Mucosa of descending colon (tissue), 3 donors: ENCODE results near the gene SOX3. TPM values are rescaled to one million over a fixed set of nuclear protein-coding genes. Genes with fewer than 3 reads are reported as not detected.

Experiments
- ATAC-seq: fragments of 200-7000 bp; cut with Tn5 transposase; one replicate; pipeline ENCODE4 v1.9.1; 2020; ENCODE audit warnings: mild to moderate bottlenecking, moderate library complexity
- DNase-seq, 3 donors: peaks; one replicate each; pipeline ENCODE4 v3.0.0-alpha.2; 2020
- H3K36me3 ChIP-seq: fragments of 200-600 bp; one replicate; pipeline ENCODE4 v1.8.0; 2021; ENCODE audit warnings: low read depth, mild to moderate bottlenecking
- H3K4me1 ChIP-seq: fragments of 200-600 bp; one replicate; pipeline ENCODE4 v1.8.0; 2021; ENCODE audit warnings: low read depth, mild to moderate bottlenecking
- H3K4me3 ChIP-seq: fragments of 200-600 bp; one replicate; pipeline ENCODE4 v1.8.0; 2021; ENCODE audit warnings: mild to moderate bottlenecking
- H3K9me3 ChIP-seq: fragments of 200-600 bp; one replicate; pipeline ENCODE4 v1.8.0; 2021; ENCODE audit warnings: mild to moderate bottlenecking
- intact Hi-C, 2 donors: fragments of 100-400 bp; cut with DNase I in 1 of 2; cut with micrococcal nuclease in 1 of 2; formaldehyde crosslinking; loops; one replicate each; pipeline versions ENCODE4 v1.11.0 to v1.11.1; 2022; cut with DNase I, micrococcal nuclease
- total RNA-seq, 3 donors: library from RNA; stranded (reverse); fragmentation: NEBNext Ultra II Directional in 2 of 3; extraction: Animal tissue kit (Norgen Biotek cat#: 25700) in 2 of 3; gene quantifications; one replicate each; pipeline versions ENCODE4 v1.2.1 to v1.2.4, GENCODE V29; 2021 to 2023
- TF ChIP-seq, protein P1 (sequence below): fragments of 200-600 bp; IDR thresholded peaks from one replicate; pipeline ENCODE4 v1.8.0; 2022; ENCODE audit warnings: antibody characterized with exemption, mild to moderate bottlenecking
- donor health status: DM: no; HTN: no; CAD: no; lungs with moderate emphysema.
- donor health status: DM: no; HTN: no; CAD: no.
- donor health status: DM: no; HTN: yes; CAD: no.

The SOX3 gene
- total RNA-seq, 3 donors from 2014 or later: not detected

GRCh38 chrX:140503238-140503601, 1.6 kb downstream of the SOX3 start:
- Histone ChIP-seq H3K4me3 (no peak overlapping the region), H3K4me1 (no peaks in the 10 kb centered on the region), H3K36me3 (no peaks in the 10 kb centered on the region), H3K9me3 (no peaks in the 10 kb centered on the region)
- DNase-seq (no peak), ATAC-seq (no peak)
- TF ChIP-seq, protein P1, sequence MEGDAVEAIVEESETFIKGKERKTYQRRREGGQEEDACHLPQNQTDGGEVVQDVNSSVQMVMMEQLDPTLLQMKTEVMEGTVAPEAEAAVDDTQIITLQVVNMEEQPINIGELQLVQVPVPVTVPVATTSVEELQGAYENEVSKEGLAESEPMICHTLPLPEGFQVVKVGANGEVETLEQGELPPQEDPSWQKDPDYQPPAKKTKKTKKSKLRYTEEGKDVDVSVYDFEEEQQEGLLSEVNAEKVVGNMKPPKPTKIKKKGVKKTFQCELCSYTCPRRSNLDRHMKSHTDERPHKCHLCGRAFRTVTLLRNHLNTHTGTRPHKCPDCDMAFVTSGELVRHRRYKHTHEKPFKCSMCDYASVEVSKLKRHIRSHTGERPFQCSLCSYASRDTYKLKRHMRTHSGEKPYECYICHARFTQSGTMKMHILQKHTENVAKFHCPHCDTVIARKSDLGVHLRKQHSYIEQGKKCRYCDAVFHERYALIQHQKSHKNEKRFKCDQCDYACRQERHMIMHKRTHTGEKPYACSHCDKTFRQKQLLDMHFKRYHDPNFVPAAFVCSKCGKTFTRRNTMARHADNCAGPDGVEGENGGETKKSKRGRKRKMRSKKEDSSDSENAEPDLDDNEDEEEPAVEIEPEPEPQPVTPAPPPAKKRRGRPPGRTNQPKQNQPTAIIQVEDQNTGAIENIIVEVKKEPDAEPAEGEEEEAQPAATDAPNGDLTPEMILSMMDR: no peak
- intact Hi-C loops: no loop called here

DNA sequence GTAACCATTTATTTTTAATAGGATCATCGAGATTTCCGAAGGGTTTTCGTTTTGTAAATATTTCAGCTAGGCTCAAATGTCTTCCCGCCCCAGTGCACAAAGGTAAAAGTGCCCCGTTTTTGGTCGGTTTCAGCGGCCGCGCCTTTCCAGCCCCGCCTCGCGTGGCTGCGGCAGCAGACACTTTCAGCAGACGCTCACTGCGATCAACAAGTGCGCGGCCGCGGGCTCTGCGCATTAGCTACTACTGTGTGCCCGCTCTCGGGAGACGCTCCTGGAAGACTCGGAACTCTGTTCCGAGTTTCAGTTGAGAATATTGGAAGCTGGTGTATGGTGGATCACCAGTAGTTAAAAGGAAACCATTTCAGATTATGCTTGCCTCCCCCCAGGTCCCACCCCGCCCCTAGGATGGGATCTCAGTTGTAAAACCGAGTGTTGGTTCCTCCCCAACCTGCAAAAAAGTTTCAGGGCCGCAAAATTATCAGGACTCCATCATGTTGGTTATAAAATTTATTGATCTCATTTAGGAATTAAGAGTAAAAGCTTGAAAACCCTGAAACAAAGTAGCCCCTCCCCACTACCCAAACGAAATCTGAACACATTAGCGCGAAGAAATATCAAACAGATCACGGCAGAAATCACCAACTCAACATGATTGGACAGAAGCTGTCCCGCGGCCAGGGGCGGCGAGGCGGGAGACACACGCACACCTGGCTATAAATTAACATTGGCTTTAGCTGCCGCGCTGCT, 2.2 kb downstream of the SOX3 start:
- intact Hi-C loops: no loop called here
- TF ChIP-seq, protein P1: no peak

GRCh38 chrX:140501940-140502468, 2.9 kb downstream of the SOX3 start:
- H3K9me3 ChIP-seq: no peaks in the 10 kb centered on the region
- no peak for DNase-seq
- no peak for ATAC-seq
- H3K4me3 ChIP-seq: no peak overlapping the region
- intact Hi-C loops: no loop called here
- TF ChIP-seq, protein P1: no peak
- no peaks in the 10 kb centered on the region for H3K36me3 ChIP-seq
- H3K4me1 ChIP-seq: no peaks in the 10 kb centered on the region

More for the DNA sequence above, 2.2 kb downstream of the SOX3 start:
- ATAC-seq (no peak), DNase-seq (no peak)
- no peak overlapping the region for H3K4me3 ChIP-seq
- H3K36me3 ChIP-seq: no peaks in the 10 kb centered on the region
- H3K9me3 ChIP-seq: no peaks in the 10 kb centered on the region
- no peaks in the 10 kb centered on the region for H3K4me1 ChIP-seq

- no peak for DNase-seq
- no peak for ATAC-seq
- TF ChIP-seq, protein P1: no peak
- Histone ChIP-seq H3K9me3 (no peaks in the 10 kb centered on the region), H3K4me3 (no peak overlapping the region), H3K4me1 (no peaks in the 10 kb centered on the region), H3K36me3 (no peaks in the 10 kb centered on the region)
- intact Hi-C loops: no loop called here
Observed at GRCh38 chrX:140501321-140501720, 3.5 kb downstream of the SOX3 start.

DNA sequence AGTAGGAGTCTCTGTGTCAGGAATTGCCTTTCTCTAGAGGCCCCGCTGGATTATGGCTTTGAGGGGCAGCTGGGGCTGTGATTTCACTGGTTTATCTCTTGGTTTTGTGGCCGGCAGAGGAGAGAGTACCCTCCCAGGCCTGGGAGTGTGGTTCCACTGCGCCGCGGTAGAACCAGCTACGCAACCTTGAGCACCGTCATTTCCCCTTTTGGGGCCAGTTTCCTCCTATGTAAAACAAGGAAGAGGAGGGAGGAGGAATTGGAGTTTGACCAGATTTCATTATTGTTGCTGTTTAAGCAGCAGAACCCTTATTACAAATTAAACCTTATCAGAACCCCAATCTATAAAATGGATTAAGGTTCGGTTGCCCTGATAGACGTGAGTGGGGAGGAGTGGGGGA, 4.4 kb downstream of the SOX3 start:
- Histone ChIP-seq H3K4me3 (no peak overlapping the region), H3K36me3 (no peaks in the 10 kb centered on the region), H3K4me1 (no peaks in the 10 kb centered on the region), H3K9me3 (no peaks in the 10 kb centered on the region)
- intact Hi-C loops: no loop called here
- TF ChIP-seq, protein P1: no peak
- DNase-seq (no peak), ATAC-seq (no peak)
